GM19023 (cell line): ENCODE measurements around the gene EXOC6B.

Source experiments
- ATAC-seq: cut with Tn5 transposase; IDR thresholded peaks from one replicate; pipeline ENCODE4 v1.9.1; 2021; ENCODE audit warnings: mild to moderate bottlenecking, moderate library complexity; ENCODE audit not compliant: unreplicated experiment

Gene EXOC6B

GRCh38 chr2:72830273-72830672 lies 4.4 kb upstream of the EXOC6B start:
- no peak for ATAC-seq

DNA sequence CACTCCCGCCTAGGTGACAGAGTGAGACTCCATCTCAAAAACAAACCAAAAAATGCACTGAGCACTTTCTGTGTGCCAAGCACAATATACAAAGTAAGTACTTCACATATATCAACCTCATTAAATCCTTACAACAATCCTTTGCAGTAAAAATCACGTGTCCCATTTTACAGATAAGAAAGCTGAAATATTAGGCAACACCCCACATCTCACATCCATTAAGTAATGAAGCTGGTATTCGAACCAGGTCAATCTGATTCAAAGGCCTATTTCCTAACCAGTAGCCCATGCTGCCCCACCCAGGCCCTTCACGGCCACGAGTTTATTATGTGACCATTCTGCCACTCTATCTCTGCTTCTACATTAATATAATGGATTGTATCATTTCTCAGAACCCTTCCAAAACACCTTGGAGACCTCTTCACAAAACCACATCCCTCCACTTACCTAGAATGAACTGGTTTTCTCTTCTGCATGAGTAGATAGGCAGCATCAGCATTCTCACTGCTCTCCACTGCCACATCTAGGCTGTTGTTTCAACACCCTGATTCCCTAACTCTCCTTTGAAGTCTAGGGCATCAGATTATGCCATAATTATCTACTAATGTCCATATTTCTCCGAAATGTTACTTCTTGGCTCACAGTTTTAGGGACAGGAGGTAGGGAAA lies 3.1 kb upstream of the EXOC6B start:
- no peak for ATAC-seq

GRCh38 chr2:72827966-72828646 lies 2.3 kb upstream of the EXOC6B start:
- no peak for ATAC-seq

- ATAC-seq = no peak
These were observed 1.7 kb upstream of the EXOC6B start for GRCh38 chr2:72827487-72827886.

- no peak for ATAC-seq
These were observed 284 bp upstream of the EXOC6B start for GRCh38 chr2:72826156-72826477.

DNA sequence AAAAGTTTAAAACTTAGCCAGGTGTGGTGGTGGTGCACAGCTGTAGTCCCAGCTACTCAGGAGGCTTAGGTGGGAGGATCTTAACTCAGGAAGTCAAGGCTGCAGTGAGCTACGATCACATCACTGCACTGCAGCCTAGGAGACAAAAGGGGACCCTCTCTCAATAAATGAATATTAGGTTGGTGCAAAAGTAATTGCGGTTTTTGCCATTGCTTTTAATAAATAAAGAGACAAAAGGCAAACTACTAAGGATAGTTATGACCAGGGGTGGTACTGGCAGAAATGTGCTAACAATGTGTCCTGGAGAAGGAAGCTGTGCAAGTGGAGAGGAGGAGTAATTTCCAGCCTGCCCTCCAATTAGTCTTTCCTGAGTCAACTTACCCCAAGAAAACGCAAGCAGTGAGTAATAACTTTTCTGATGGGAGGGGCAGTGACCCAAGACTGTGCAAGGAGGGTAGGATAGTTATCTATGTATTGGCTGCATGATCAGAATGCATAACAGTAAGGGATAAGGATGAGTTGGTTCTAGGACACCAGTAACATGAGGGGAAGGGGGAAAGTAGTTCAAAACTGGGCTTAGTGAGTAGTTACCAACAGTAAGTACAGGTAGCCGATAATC lies 1.5 kb downstream of the EXOC6B start:
- ATAC-seq = no peak

- ATAC-seq = no peak
These were observed 3.0 kb downstream of the EXOC6B start for GRCh38 chr2:72822794-72823193.

DNA sequence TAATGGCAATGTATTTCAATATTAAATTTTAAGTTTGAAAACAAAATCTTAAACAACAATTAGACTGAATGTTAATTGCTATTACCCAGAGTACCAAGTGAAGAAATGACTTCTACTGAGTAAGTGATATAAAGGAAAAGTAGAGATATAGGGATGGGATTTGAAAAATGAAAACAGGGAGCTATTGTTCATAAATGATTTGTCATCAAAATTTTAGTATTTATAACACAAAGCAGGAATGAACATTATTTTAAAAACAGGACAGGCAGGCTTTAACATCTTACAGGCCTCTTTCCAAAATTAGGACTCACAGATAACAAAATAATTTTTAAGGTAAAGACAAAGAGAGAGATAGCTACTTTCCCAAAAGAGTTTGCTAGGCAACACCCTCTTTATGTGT lies 3.9 kb downstream of the EXOC6B start:
- no peak for ATAC-seq

DNA sequence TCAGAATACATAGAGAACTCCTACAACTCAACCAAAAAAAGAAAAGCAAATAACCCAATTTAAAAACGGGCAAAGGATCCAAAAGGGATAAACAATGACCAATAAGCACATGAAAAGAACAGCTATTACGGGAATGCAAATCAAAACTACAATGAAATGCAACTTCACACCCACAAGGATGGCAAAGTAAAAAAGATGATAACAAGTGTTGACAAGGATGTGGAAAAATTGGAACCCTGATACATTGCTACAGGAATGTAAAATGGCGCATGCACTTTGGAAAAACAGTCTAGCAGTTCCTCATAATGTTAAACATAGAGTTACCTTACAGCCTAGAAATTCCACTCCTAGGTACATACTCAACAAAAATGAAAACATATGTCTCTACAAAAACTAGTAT lies 4.7 kb downstream of the EXOC6B start:
- no peak for ATAC-seq

GRCh38 chr2:72819501-72819900 lies 6.3 kb downstream of the EXOC6B start:
- no peak for ATAC-seq

- ATAC-seq = no peak
These were observed 10.1 kb downstream of the EXOC6B start for GRCh38 chr2:72815655-72816278.

DNA sequence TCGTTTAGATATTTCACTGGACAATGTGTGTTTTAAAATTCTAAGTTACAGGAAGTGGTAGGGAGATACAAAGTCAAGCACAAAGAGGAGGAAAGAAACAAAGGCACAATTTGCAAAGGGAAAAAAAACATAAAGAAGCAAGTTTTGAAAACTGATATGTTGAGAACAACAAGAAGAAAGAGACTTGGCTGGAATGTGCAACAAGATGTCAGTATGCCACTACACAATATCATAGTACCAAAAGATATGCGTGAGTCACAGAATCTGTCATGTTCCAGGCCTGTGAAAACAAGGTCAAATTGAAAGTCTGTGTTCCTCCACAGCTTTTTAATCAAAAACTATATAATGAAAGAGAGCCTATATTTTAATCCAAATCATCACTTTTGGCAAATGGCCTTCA lies 12.0 kb downstream of the EXOC6B start:
- no peak for ATAC-seq

GRCh38 chr2:72810165-72810564 lies 15.7 kb downstream of the EXOC6B start:
- ATAC-seq = no peak

- no peak for ATAC-seq
These were observed 16.7 kb downstream of the EXOC6B start for GRCh38 chr2:72809095-72809494.

DNA sequence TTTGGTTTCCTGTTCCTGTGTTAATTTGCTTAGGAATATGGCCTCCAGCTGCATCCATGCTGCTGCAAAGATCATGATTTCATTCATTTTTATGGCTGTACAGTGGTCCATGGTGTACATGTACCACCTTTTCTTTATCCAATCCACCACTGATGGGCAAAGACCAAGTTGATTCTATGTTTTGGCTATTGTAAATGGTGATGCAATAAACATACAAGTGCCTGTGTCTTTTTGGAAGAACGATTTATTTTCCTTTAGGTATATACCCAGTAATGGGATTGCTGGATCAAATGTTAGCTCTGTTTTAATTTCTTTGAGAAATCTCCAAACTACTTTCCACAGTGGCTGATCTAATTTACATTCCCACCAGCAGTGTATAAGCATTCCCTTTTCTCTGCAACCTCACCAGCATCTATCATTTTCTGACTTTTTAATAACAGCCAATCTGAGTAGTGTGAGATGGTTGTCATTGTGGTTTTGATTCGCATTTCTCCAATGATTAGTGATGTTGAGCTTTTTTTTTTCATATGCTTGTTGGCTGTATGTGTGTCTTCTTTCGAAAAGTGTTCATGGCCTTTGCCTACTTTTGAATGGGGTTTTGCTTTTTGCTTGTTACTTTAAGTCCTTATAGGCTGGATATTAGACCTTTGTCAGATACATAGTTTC lies 19.4 kb downstream of the EXOC6B start:
- no peak for ATAC-seq

DNA sequence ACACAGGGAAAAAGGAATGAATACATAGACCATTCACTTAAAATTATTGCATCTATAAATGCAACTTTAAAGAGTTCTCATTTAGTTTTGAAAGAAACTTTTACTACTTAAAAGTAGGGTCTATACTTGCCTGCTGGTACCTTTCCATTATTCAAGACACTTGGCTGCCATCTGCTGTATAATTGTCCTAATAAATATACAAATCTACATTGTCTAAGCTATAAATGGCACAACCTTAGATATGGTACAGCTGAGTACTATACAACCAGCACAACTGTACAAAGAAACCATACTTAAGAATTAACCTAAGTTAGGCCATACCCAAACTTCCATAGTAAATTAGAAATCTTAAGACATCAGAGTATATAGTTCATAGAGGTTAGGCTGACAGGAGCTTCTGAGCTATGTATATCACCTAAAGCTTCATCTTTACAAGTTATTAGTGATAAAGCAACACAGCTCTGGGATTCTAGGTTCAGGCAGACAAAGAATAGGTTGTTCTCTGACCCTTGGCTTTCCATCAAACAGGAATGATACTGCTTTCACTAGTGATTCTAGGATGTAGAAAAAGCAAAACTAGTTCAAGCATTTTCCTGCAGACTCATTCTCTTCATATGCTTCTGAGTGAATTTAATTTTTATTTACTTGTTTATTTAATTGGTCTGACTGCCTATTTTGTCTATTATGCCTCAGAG lies 22.1 kb downstream of the EXOC6B start:
- no peak for ATAC-seq

DNA sequence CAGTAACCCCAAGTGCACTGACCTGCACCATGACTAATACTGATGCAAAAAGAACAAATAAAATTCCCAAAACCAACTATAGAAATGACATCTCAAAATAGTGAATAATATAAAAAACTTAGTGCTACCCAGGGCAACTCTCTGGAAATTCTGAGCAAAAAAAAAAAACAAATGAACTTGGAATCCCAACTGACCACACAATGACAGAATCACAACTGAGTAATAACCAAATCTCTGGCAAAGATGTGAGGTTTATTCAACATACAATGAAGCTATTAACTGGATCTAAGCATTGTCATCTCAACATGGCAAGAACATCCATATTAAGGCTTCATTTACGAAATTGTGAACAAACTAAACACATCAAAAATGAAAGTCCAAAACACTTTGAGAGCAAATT lies 22.7 kb downstream of the EXOC6B start:
- no peak for ATAC-seq

DNA sequence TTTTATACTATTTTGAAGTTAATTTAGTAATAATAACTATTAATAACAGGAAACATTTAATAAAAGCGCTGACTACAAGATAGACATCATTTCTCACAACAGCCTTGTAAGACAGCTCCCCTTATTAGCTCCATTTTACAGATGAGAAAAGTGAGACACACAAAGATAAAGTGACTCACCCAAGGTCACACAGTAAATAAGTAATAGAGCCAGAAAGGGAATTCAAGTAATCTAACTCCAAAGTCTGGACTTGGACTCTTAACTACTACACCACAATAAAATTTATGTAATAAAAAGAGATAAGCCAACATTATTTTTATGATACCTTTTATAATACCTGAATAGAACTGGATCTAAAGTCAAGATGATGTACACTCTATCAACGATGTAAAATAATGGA lies 25.3 kb downstream of the EXOC6B start:
- ATAC-seq = no peak

GRCh38 chr2:72797740-72798139 lies 28.1 kb downstream of the EXOC6B start:
- ATAC-seq = no peak

GRCh38 chr2:72796766-72797165 lies 29.1 kb downstream of the EXOC6B start:
- ATAC-seq = no peak

DNA sequence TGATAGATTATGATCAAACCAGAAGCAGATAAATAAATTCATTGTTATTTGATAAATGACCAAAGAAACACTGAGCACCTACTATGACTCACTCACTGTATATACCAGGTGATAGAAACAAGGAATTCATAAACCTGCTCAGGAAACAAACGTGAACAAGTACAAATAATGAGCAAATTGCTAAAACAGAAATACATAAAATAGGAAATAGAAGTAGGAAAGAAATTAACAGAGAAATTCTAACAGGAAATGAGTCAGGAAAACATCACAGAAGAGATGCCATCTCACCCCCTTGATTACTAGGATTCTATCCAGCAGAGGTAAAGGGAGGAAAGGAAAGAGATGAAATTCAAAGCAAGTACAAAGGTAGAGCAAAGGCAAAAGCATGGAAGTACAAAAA lies 31.3 kb downstream of the EXOC6B start:
- ATAC-seq = no peak
